Aorta (tissue), 5 donors: ENCODE data around the gene ACSF2. TPM values are rescaled to one million over a fixed set of nuclear protein-coding genes. Genes with fewer than 3 reads are reported as not detected.

Source experiments
- ATAC-seq: fragments of 200-7000 bp; cut with Tn5 transposase; one replicate; pipeline ENCODE4 v1.9.1; 2022; ENCODE audit warnings: moderate library complexity; ENCODE audit not compliant: low FRiP score
- DNase-seq, 2 donors: peaks; one replicate each; pipeline ENCODE4 v3.0.0-alpha.2; 2020
- H3K27ac ChIP-seq, 2 donors: one replicate each; pipeline ENCODE4 v1.5.1; 2013; ENCODE audit warnings: low read length in 2 of 2, mild to moderate bottlenecking in 2 of 2, moderate library complexity in 2 of 2, control low read depth in 1 of 2, inconsistent platforms in 1 of 2, low read depth in 1 of 2
- H3K27me3 ChIP-seq, 2 donors: one replicate each; pipeline ENCODE4 v1.6.1; 2013; ENCODE audit warnings: control low read depth in 1 of 2, low read length in 1 of 2, mild to moderate bottlenecking in 1 of 2, moderate library complexity in 1 of 2; ENCODE audit not compliant: insufficient read depth in 2 of 2, control insufficient read depth in 1 of 2
- H3K36me3 ChIP-seq, 2 donors: one replicate each; pipeline ENCODE4 v1.6.1; 2013; ENCODE audit warnings: control low read depth in 1 of 2, low read length in 1 of 2, mild to moderate bottlenecking in 1 of 2; ENCODE audit not compliant: insufficient read depth in 2 of 2, control insufficient read depth in 1 of 2
- H3K4me1 ChIP-seq, 2 donors: one replicate each; pipeline ENCODE4 v1.6.1; 2013; ENCODE audit warnings: low read length in 2 of 2, control low read depth in 1 of 2, mild to moderate bottlenecking in 1 of 2, moderate library complexity in 1 of 2; ENCODE audit not compliant: insufficient read depth in 2 of 2, control insufficient read depth in 1 of 2
- H3K4me3 ChIP-seq, 2 donors: one replicate each; pipeline ENCODE4 v1.5.1; 2013; ENCODE audit warnings: low read length in 2 of 2, control low read depth in 1 of 2, mild to moderate bottlenecking in 1 of 2
- H3K9me3 ChIP-seq: one replicate; pipeline ENCODE4 v1.6.1; 2013; ENCODE audit warnings: mild to moderate bottlenecking, low read length; ENCODE audit not compliant: control insufficient read depth
- WGBS, 2 donors: extraction: QIAGEN DNeasy Blood & Tissue Kit; methylation state at CpG; one replicate each; pipeline ENCODE4 v1.1.7; 2013; 5-methylcytosine and 5-hydroxymethylcytosine counted together
- intact Hi-C, 2 donors: fragments of 100-400 bp; cut with DNase I; formaldehyde crosslinking; loops; one replicate each; pipeline versions ENCODE4 v1.14.2 to v1.15.0; 2022
- polyA plus RNA-seq, 2 donors: library from polyadenylated mRNA; stranded (reverse); fragments of 200-250 nt; gene quantifications; one replicate each; pipeline ENCODE4 v1.2.3, GENCODE V29; 2013
- total RNA-seq, 2 donors: library from RNA; stranded (reverse); fragmentation: NEBNext Ultra II Directional; extraction: Animal tissue kit (Norgen Biotek cat#: 25700); gene quantifications; one replicate each; pipeline ENCODE4 v1.2.1, GENCODE V29; 2021
- donor health status: healthy with polysubstance abuse.
- donor health status: Bipolar disorder and iron deficiency.
- donor health status: DM: no; HTN: no; CAD: no.
- donor health status: DM: no; HTN: no; CAD: no.
- donor health status: DM: yes; HTN: yes; CAD: no.

Gene ACSF2
- total and polyA plus RNA-seq, 4 donors = 17.8 to 35.8 (median 32.1) TPM

- Histone ChIP-seq H3K36me3 (no peaks in the 10 kb centered on the region), H3K4me1 (peaks cover 0 to 2% of the 10 kb centered on the region in 2 donors), H3K27ac (no peak overlapping the region), H3K4me3 (no peak overlapping the region), H3K27me3 (no peaks in the 10 kb centered on the region), H3K9me3 (no peaks in the 10 kb centered on the region)
- DNase-seq (no peak), ATAC-seq (no peak)
- 89 to 91% methylated on average over 7 of the region's 7 CpGs for WGBS, 2 donors
- intact Hi-C loops = no loop called here
These were observed 2.9 kb downstream of the ACSF2 start for GRCh38 chr17:50428831-50429424.

GRCh38 chr17:50429793-50430192, 3.8 kb downstream of the ACSF2 start:
- Histone ChIP-seq H3K36me3 (no peaks in the 10 kb centered on the region), H3K4me3 (no peak overlapping the region), H3K27me3 (no peaks in the 10 kb centered on the region), H3K27ac (no peak overlapping the region), H3K9me3 (no peaks in the 10 kb centered on the region), H3K4me1 (peaks cover 0 to 2% of the 10 kb centered on the region in 2 donors)
- ATAC-seq = no peak
- DNase-seq = no peak
- WGBS, 2 donors = 91 to 98% methylated on average over 4 of the region's 4 CpGs
- intact Hi-C loops = no loop called here

GRCh38 chr17:50430821-50431618, 5.0 kb downstream of the ACSF2 start:
- Histone ChIP-seq H3K9me3 (no peaks in the 10 kb centered on the region), H3K27me3 (no peaks in the 10 kb centered on the region), H3K27ac (no peak overlapping the region), H3K4me3 (no peak overlapping the region), H3K4me1 (peaks cover 0 to 2% of the 10 kb centered on the region in 2 donors), H3K36me3 (no peaks in the 10 kb centered on the region)
- DNase-seq = no peak
- ATAC-seq = no peak
- intact Hi-C loops = no loop called here
- 82 to 83% methylated on average over 4 of the region's 4 CpGs for WGBS, 2 donors

GRCh38 chr17:50432125-50432762, 6.2 kb downstream of the ACSF2 start:
- Histone ChIP-seq H3K27ac (no peak overlapping the region), H3K27me3 (no peaks in the 10 kb centered on the region), H3K36me3 (no peaks in the 10 kb centered on the region), H3K4me3 (no peak overlapping the region), H3K9me3 (no peaks in the 10 kb centered on the region), H3K4me1 (no peaks in the 10 kb centered on the region)
- ATAC-seq (no peak), DNase-seq (no peak)
- WGBS, 2 donors = 76 to 83% methylated on average over 4 of the region's 4 CpGs
- intact Hi-C loops = no loop called here

GRCh38 chr17:50437409-50437808, 11.4 kb downstream of the ACSF2 start:
- WGBS, 2 donors = 97 to 98% methylated on average over 4 of the region's 4 CpGs
- no peaks in the 10 kb centered on the region for H3K4me1 ChIP-seq
- no peak overlapping the region for H3K4me3 ChIP-seq
- no peaks in the 10 kb centered on the region for H3K36me3 ChIP-seq
- H3K9me3 ChIP-seq = no peaks in the 10 kb centered on the region
- DNase-seq (no peak), ATAC-seq (no peak)
- H3K27ac ChIP-seq = no peak overlapping the region
- intact Hi-C loops = no loop called here
- H3K27me3 ChIP-seq = no peaks in the 10 kb centered on the region

GRCh38 chr17:50439008-50439407, 13.0 kb downstream of the ACSF2 start:
- no peaks in the 10 kb centered on the region for H3K4me1 ChIP-seq
- no peaks in the 10 kb centered on the region for H3K27me3 ChIP-seq
- DNase-seq (no peak), ATAC-seq (no peak)
- H3K4me3 ChIP-seq = no peak overlapping the region
- no peaks in the 10 kb centered on the region for H3K36me3 ChIP-seq
- H3K9me3 ChIP-seq = no peaks in the 10 kb centered on the region
- 87 to 93% methylated on average over 4 of the region's 4 CpGs for WGBS, 2 donors
- intact Hi-C loops = no loop called here
- no peak overlapping the region for H3K27ac ChIP-seq

- DNase-seq = no peak
- H3K36me3 ChIP-seq = no peaks in the 10 kb centered on the region
- no peaks in the 10 kb centered on the region for H3K27me3 ChIP-seq
- ATAC-seq = no peak
- H3K4me1 ChIP-seq = no peaks in the 10 kb centered on the region
- H3K27ac ChIP-seq = no peak overlapping the region
- no peak overlapping the region for H3K4me3 ChIP-seq
- H3K9me3 ChIP-seq = no peaks in the 10 kb centered on the region
- WGBS, 2 donors = 85 to 89% methylated on average over 4 of the region's 4 CpGs
- intact Hi-C loops = no loop called here
These were observed 14.3 kb downstream of the ACSF2 start for GRCh38 chr17:50440172-50440837.

GRCh38 chr17:50440838-50441829, 15.1 kb downstream of the ACSF2 start:
- ATAC-seq (no peak), DNase-seq (no peak)
- H3K36me3 ChIP-seq = no peaks in the 10 kb centered on the region
- WGBS, 2 donors = 86 to 89% methylated on average over 10 of the region's 10 CpGs
- intact Hi-C loops = no loop called here
- H3K9me3 ChIP-seq = no peaks in the 10 kb centered on the region
- H3K4me1 ChIP-seq = no peaks in the 10 kb centered on the region
- no peak overlapping the region for H3K4me3 ChIP-seq
- H3K27ac ChIP-seq = no peak overlapping the region
- H3K27me3 ChIP-seq = no peaks in the 10 kb centered on the region
